Glutamatergic neuron (in vitro differentiated cells): ENCODE results near the gene GAPDH. TPM values are rescaled to one million over a fixed set of nuclear protein-coding genes. Genes with fewer than 3 reads are reported as not detected.

Experiments
- DNase-seq: peaks from one replicate; pipeline ENCODE4 v3.0.0; 2022
- H3K27ac Mint-ChIP-seq: one replicate; pipeline ENCODE4 v1.8.0; 2020; ENCODE audit warnings: mild to moderate bottlenecking, mixed read lengths, inconsistent platforms; ENCODE audit not compliant: unreplicated experiment
- H3K27me3 Mint-ChIP-seq: one replicate; pipeline ENCODE4 v1.8.0; 2020; ENCODE audit warnings: mild to moderate bottlenecking, moderate library complexity, mixed read lengths, inconsistent platforms; ENCODE audit not compliant: unreplicated experiment
- H3K36me3 Mint-ChIP-seq: one replicate; pipeline ENCODE4 v1.8.0; 2020; ENCODE audit warnings: mild to moderate bottlenecking, mixed read lengths, inconsistent platforms; ENCODE audit not compliant: unreplicated experiment
- H3K4me1 Mint-ChIP-seq: one replicate; pipeline ENCODE4 v1.8.0; 2020; ENCODE audit warnings: mild to moderate bottlenecking, low read depth, mixed read lengths, inconsistent platforms; ENCODE audit not compliant: unreplicated experiment
- H3K4me3 Mint-ChIP-seq: one replicate; pipeline ENCODE4 v1.8.0; 2020; ENCODE audit warnings: mild to moderate bottlenecking, mixed read lengths, inconsistent platforms; ENCODE audit not compliant: unreplicated experiment
- H3K9me3 Mint-ChIP-seq: one replicate; pipeline ENCODE4 v1.8.0; 2020; ENCODE audit warnings: mild to moderate bottlenecking, moderate library complexity, mixed read lengths, inconsistent platforms; ENCODE audit not compliant: unreplicated experiment
- total RNA-seq: library from RNA; stranded (reverse); fragmentation: NEBNext Ultra II Directional; extraction: Animal tissue kit (Norgen Biotek cat#: 25700); gene quantifications from one replicate; pipeline ENCODE4 v1.2.1, GENCODE V29; 2021; ENCODE audit not compliant: unreplicated experiment
- TF ChIP-seq, protein P1 (sequence below): fragments of 200-600 bp; sonication (generic); IDR thresholded peaks from one replicate; pipeline ENCODE4 v1.5.0; 2021; ENCODE audit not compliant: partially characterized antibody, unreplicated experiment

The GAPDH gene
- total RNA-seq, 1 donor from 2014 or later: 2,124 TPM

GRCh38 chr12:6533653-6533922, 729 bp upstream of the GAPDH start:
- peaks cover 29% of the 10 kb centered on the region for H3K4me1 Mint-ChIP-seq

GRCh38 chr12:6534695-6534944, 303 bp downstream of the GAPDH start:
- Mint-ChIP-seq H3K9me3 (peaks cover 36% of the 10 kb centered on the region), H3K4me1 (peaks cover 26% of the 10 kb centered on the region), H3K27ac (peak overlapping the region; percentile 75), H3K36me3 (peaks cover 3% of the 10 kb centered on the region), H3K4me3 (peak overlapping the region; percentile 95), H3K27me3 (peaks cover 17% of the 10 kb centered on the region)
- TF ChIP-seq, protein P1, sequence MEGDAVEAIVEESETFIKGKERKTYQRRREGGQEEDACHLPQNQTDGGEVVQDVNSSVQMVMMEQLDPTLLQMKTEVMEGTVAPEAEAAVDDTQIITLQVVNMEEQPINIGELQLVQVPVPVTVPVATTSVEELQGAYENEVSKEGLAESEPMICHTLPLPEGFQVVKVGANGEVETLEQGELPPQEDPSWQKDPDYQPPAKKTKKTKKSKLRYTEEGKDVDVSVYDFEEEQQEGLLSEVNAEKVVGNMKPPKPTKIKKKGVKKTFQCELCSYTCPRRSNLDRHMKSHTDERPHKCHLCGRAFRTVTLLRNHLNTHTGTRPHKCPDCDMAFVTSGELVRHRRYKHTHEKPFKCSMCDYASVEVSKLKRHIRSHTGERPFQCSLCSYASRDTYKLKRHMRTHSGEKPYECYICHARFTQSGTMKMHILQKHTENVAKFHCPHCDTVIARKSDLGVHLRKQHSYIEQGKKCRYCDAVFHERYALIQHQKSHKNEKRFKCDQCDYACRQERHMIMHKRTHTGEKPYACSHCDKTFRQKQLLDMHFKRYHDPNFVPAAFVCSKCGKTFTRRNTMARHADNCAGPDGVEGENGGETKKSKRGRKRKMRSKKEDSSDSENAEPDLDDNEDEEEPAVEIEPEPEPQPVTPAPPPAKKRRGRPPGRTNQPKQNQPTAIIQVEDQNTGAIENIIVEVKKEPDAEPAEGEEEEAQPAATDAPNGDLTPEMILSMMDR: no peak
- DNase-seq: peak; percentile 81

More at GRCh38 chr12:6533653-6533922, 729 bp upstream of the GAPDH start:
- H3K36me3 Mint-ChIP-seq: peaks cover 3% of the 10 kb centered on the region
- TF ChIP-seq, protein P1: no peak
- peak overlapping the region; percentile 96 for H3K27ac Mint-ChIP-seq
- peak overlapping the region; percentile 90 for H3K4me3 Mint-ChIP-seq
- peaks cover 14% of the 10 kb centered on the region for H3K27me3 Mint-ChIP-seq
- no peak for DNase-seq
- peaks cover 29% of the 10 kb centered on the region for H3K9me3 Mint-ChIP-seq

DNA sequence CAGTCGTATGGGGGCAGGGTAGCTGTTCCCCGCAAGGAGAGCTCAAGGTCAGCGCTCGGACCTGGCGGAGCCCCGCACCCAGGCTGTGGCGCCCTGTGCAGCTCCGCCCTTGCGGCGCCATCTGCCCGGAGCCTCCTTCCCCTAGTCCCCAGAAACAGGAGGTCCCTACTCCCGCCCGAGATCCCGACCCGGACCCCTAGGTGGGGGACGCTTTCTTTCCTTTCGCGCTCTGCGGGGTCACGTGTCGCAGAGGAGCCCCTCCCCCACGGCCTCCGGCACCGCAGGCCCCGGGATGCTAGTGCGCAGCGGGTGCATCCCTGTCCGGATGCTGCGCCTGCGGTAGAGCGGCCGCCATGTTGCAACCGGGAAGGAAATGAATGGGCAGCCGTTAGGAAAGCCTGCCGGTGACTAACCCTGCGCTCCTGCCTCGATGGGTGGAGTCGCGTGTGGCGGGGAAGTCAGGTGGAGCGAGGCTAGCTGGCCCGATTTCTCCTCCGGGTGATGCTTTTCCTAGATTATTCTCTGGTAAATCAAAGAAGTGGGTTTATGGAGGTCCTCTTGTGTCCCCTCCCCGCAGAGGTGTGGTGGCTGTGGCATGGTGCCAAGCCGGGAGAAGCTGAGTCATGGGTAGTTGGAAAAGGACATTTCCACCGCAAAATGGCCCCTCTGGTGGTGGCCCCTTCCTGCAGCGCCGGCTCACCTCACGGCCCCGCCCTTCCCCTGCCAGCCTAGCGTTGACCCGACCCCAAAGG, 804 bp downstream of the GAPDH start:
- peaks cover 35% of the 10 kb centered on the region for H3K9me3 Mint-ChIP-seq
- H3K4me3 Mint-ChIP-seq: peak overlapping the region; percentile 95
- DNase-seq: peak; percentile 90
- H3K36me3 Mint-ChIP-seq: peaks cover 3% of the 10 kb centered on the region
- TF ChIP-seq, protein P1: peak; percentile 20
- peaks cover 23% of the 10 kb centered on the region for H3K4me1 Mint-ChIP-seq
- H3K27me3 Mint-ChIP-seq: peaks cover 17% of the 10 kb centered on the region
- H3K27ac Mint-ChIP-seq: peak overlapping the region; percentile 93

- TF ChIP-seq, protein P1: no peak
- peaks cover 20% of the 10 kb centered on the region for H3K4me1 Mint-ChIP-seq
- H3K27ac Mint-ChIP-seq: peak overlapping the region; percentile 93
- H3K36me3 Mint-ChIP-seq: peaks cover 3% of the 10 kb centered on the region
- peaks cover 17% of the 10 kb centered on the region for H3K27me3 Mint-ChIP-seq
- DNase-seq: no peak
- peak overlapping the region; percentile 95 for H3K4me3 Mint-ChIP-seq
- peaks cover 35% of the 10 kb centered on the region for H3K9me3 Mint-ChIP-seq
Observed at GRCh38 chr12:6535697-6535946, 1.3 kb downstream of the GAPDH start.

- TF ChIP-seq, protein P1: no peak
- no peak for DNase-seq
- Mint-ChIP-seq H3K4me3 (peak overlapping the region; percentile 95), H3K9me3 (peaks cover 35% of the 10 kb centered on the region), H3K27ac (peak overlapping the region; percentile 93), H3K4me1 (peaks cover 19% of the 10 kb centered on the region), H3K27me3 (peaks cover 17% of the 10 kb centered on the region), H3K36me3 (peaks cover 3% of the 10 kb centered on the region)
Observed at GRCh38 chr12:6535960-6536847, 1.9 kb downstream of the GAPDH start.
